Smooth muscle cell (in vitro differentiated cells): ENCODE results near the gene ZNF425. TPM values are rescaled to one million over a fixed set of nuclear protein-coding genes. Genes with fewer than 3 reads are reported as not detected.
"Not testable (repeated sequence)": the region's sequence is repeated elsewhere in the genome, so short reads cannot be mapped to it uniquely, and the experiment has no call there.

Experiments
- DNase-seq: peaks from one replicate; lab custom pipeline; 2025; ENCODE audit not compliant: unreplicated experiment; lab: John Stamatoyannopoulos, UW
- H2AFZ ChIP-seq: fragments of 200-600 bp; sonication (generic); 2 replicates; pipeline ENCODE4 v1.6.0; 2016; ENCODE audit warnings: antibody characterized with exemption, low read depth, mild to moderate bottlenecking
- H3F3A ChIP-seq: fragments of 200-600 bp; sonication (generic); 2 replicates; pipeline ENCODE4 v1.6.0; 2017; ENCODE audit warnings: antibody characterized with exemption, low read depth
- H3K27ac ChIP-seq: fragments of 200-600 bp; sonication (generic); 2 replicates; pipeline ENCODE4 v1.5.1; 2016; ENCODE audit warnings: low read depth, mild to moderate bottlenecking
- H3K27me3 ChIP-seq: fragments of 200-600 bp; sonication (generic); 2 replicates; pipeline ENCODE4 v1.6.1; 2016; ENCODE audit warnings: low read depth, mild to moderate bottlenecking
- H3K36me3 ChIP-seq: fragments of 200-600 bp; sonication (generic); 2 replicates; pipeline ENCODE4 v1.5.1; 2016; ENCODE audit warnings: low read depth
- H3K4me1 ChIP-seq: fragments of 200-600 bp; sonication (generic); 2 replicates; pipeline ENCODE4 v1.5.1; 2016; ENCODE audit warnings: low read depth
- H3K4me2 ChIP-seq: fragments of 200-600 bp; sonication (generic); 2 replicates; pipeline ENCODE4 v1.6.0; 2016; ENCODE audit warnings: mild to moderate bottlenecking
- H3K4me3 ChIP-seq: fragments of 200-600 bp; sonication (generic); 2 replicates; pipeline ENCODE4 v1.5.1; 2016; ENCODE audit warnings: mild to moderate bottlenecking
- H3K79me2 ChIP-seq: fragments of 200-600 bp; sonication (generic); 2 replicates; pipeline ENCODE4 v1.6.0; 2016; ENCODE audit warnings: low read depth, mild to moderate bottlenecking
- H3K9ac ChIP-seq: fragments of 200-600 bp; sonication (generic); 2 replicates; pipeline ENCODE4 v1.6.0; 2016; ENCODE audit warnings: low read depth
- H3K9me3 ChIP-seq: fragments of 200-600 bp; sonication (generic); replicated peaks from 2 replicates; pipeline ENCODE4 v1.5.1; 2016; ENCODE audit warnings: low read depth
- H4K20me1 ChIP-seq: fragments of 200-600 bp; sonication (generic); 2 replicates; pipeline ENCODE4 v1.6.0; 2016; ENCODE audit warnings: low read depth
- CTCF ChIP-seq: fragments of 200-600 bp; sonication (generic); IDR thresholded peaks from 2 replicates; pipeline ENCODE4 v1.5.1; 2017; ENCODE audit warnings: borderline replicate concordance, mild to moderate bottlenecking, antibody characterized with exemption; ENCODE audit not compliant: insufficient read depth, poor library complexity, severe bottlenecking
- WGBS: methylation state at CpG from one replicate; pipeline ENCODE4 v1.1.7; 2016; ENCODE audit warnings: low lambda C conversion rate; 5-methylcytosine and 5-hydroxymethylcytosine counted together
- polyA plus RNA-seq: library from polyadenylated mRNA; unstranded; fragments of >200 nt; fragmentation: Nextera tagmentation; extraction: Ambion mirVana; gene quantifications from 2 replicates; pipeline ENCODE4 v1.2.1, GENCODE V29; 2016
- total RNA-seq: library from RNA; depleted of rRNA; stranded (reverse); fragments of >200 nt; gene quantifications from 2 replicates; pipeline ENCODE4 v1.2.3, GENCODE V29; 2014

The ZNF425 gene
- total and polyA plus RNA-seq, 2 experiments from 2014 or later, result 4.3 to 4.5 TPM

GRCh38 chr7:149145031-149145845, 19.1 kb upstream of the ZNF425 start:
- no peaks in the 10 kb centered on the region for H3K36me3 ChIP-seq
- peak overlapping the region; percentile 32 for H3K9ac ChIP-seq
- no peak overlapping the region for H2AFZ ChIP-seq
- no peak for TF ChIP-seq CTCF
- H3K4me1 ChIP-seq, result peaks cover 6% of the 10 kb centered on the region
- H3K27me3 ChIP-seq, result no peaks in the 10 kb centered on the region
- WGBS, result 56% methylated on average over 8 of the region's 8 CpGs
- H3F3A ChIP-seq, result no peaks in the 10 kb centered on the region
- H3K4me2 ChIP-seq, result peak overlapping the region; percentile 37
- H3K79me2 ChIP-seq, result peaks cover 26% of the 10 kb centered on the region
- no peak overlapping the region for H3K4me3 ChIP-seq
- peaks cover 18% of the 10 kb centered on the region for H4K20me1 ChIP-seq
- DNase-seq, result no peak
- peak overlapping the region; percentile 99 for H3K27ac ChIP-seq
- H3K9me3 ChIP-seq, result no peaks in the 10 kb centered on the region

- not testable (repeated sequence) for H2AFZ ChIP-seq, H3K4me1 ChIP-seq, H3F3A ChIP-seq, DNase-seq, H3K9ac ChIP-seq, H3K9me3 ChIP-seq, H3K4me3 ChIP-seq, H3K27me3 ChIP-seq, H3K36me3 ChIP-seq
- Histone ChIP-seq H4K20me1 (peaks cover 10% of the 10 kb centered on the region), H3K4me2 (peak overlapping the region; percentile 37), H3K79me2 (peaks cover 18% of the 10 kb centered on the region), H3K27ac (peak overlapping the region; percentile 99)
- 20% methylated on average over 14 of the region's 14 CpGs for WGBS
Observed at GRCh38 chr7:149144436-149144922, 18.4 kb upstream of the ZNF425 start.

GRCh38 chr7:149141893-149142292, 15.8 kb upstream of the ZNF425 start:
- Histone ChIP-seq H3F3A (no peaks in the 10 kb centered on the region), H3K4me3 (no peak overlapping the region), H3K4me1 (no peaks in the 10 kb centered on the region), H3K27ac (no peak overlapping the region), H3K4me2 (no peak overlapping the region), H3K9me3 (no peaks in the 10 kb centered on the region), H4K20me1 (no peaks in the 10 kb centered on the region), H3K9ac (no peak overlapping the region), H3K79me2 (no peaks in the 10 kb centered on the region), H3K36me3 (no peaks in the 10 kb centered on the region), H3K27me3 (no peaks in the 10 kb centered on the region), H2AFZ (no peak overlapping the region)
- WGBS, result 62% methylated on average over 4 of the region's 4 CpGs
- no peak for TF ChIP-seq CTCF
- no peak for DNase-seq

GRCh38 chr7:149140831-149141230, 14.7 kb upstream of the ZNF425 start:
- Histone ChIP-seq H3K9me3 (no peaks in the 10 kb centered on the region), H3K79me2 (no peaks in the 10 kb centered on the region), H2AFZ (no peak overlapping the region), H3K4me1 (no peaks in the 10 kb centered on the region), H3K4me2 (no peak overlapping the region), H3K27ac (no peak overlapping the region), H3K4me3 (no peak overlapping the region), H4K20me1 (no peaks in the 10 kb centered on the region), H3F3A (no peaks in the 10 kb centered on the region), H3K36me3 (no peaks in the 10 kb centered on the region), H3K27me3 (no peaks in the 10 kb centered on the region), H3K9ac (no peak overlapping the region)
- 29% methylated on average over 3 of the region's 3 CpGs for WGBS
- TF ChIP-seq CTCF, result no peak
- DNase-seq, result no peak
